Measurements from ENCODE around the gene MCM6. TPM values are rescaled to one million over a fixed set of nuclear protein-coding genes. Genes with fewer than 3 reads are reported as not detected.

The MCM6 gene
- total RNA-seq, 6 experiments from 2014 or later, result 22.5 to 36.0 (median 33.2) TPM

GRCh38 chr2:135840601-135841000 is 35.6 kb downstream of the MCM6 start:
- no peak for DNase-seq
- Mint-ChIP-seq H3K27ac (peak overlapping the region; percentile 74), H3K9me3 (no peaks in the 10 kb centered on the region), H3K4me1 (ENCODE audit: low read depth) (peaks cover 32% of the 10 kb centered on the region), H3K4me3 (peak overlapping the region; percentile 84), H3K36me3 (ENCODE audit: low read depth) (peaks cover 16% of the 10 kb centered on the region), H3K27me3 (ENCODE audit: insufficient read depth) (no peaks in the 10 kb centered on the region; the same call in 1 of the 2 replicates)
- TF ChIP-seq CTCF (IDR thresholded peaks at IDR 0.05), result no peak

GRCh38 chr2:135839713-135840112 is 36.5 kb downstream of the MCM6 start:
- Mint-ChIP-seq H3K27ac (peak overlapping the region; percentile 63; the same call in 1 of the 2 replicates), H3K9me3 (no peaks in the 10 kb centered on the region), H3K27me3 (ENCODE audit: insufficient read depth) (no peaks in the 10 kb centered on the region; the same call in 1 of the 2 replicates), H3K4me1 (ENCODE audit: low read depth) (peaks cover 32% of the 10 kb centered on the region), H3K36me3 (ENCODE audit: low read depth) (peaks cover 15% of the 10 kb centered on the region), H3K4me3 (peak overlapping the region; percentile 27; the same call in 1 of the 2 replicates)
- peak; percentile 80 for DNase-seq
- no peak for TF ChIP-seq CTCF (IDR thresholded peaks at IDR 0.05)

- Mint-ChIP-seq H3K27ac (no peak overlapping the region), H3K4me1 (ENCODE audit: low read depth) (peaks cover 27% of the 10 kb centered on the region)
Measured at GRCh38 chr2:135838502-135838901, 37.7 kb downstream of the MCM6 start.

GRCh38 chr2:135836596-135837270 is 39.5 kb downstream of the MCM6 start, which contains the start of gene LCT:
LCT (minus strand) TSS chr2:135837184; CDS start chr2:135837169, 15 bp downstream.
- Mint-ChIP-seq H3K27ac (no peak within 1 kb of the TSS), H3K9me3 (no peaks in the 10 kb centered on the region), H3K27me3 (ENCODE audit: insufficient read depth) (no peaks in the 10 kb centered on the region; the same call in 1 of the 2 replicates), H3K36me3 (ENCODE audit: low read depth) (no peaks in the 10 kb centered on the region), H3K4me1 (ENCODE audit: low read depth) (peaks cover 26% of the 10 kb centered on the region), H3K4me3 (no peak within 1 kb of the TSS)
- no peak for TF ChIP-seq CTCF (IDR thresholded peaks at IDR 0.05)
- no peak for DNase-seq

More at GRCh38 chr2:135838502-135838901, 37.7 kb downstream of the MCM6 start:
- peaks cover 11% of the 10 kb centered on the region; the same call in 1 of the 2 replicates for H3K36me3 Mint-ChIP-seq (ENCODE audit: low read depth)
- H3K4me3 Mint-ChIP-seq, result no peak overlapping the region
- no peaks in the 10 kb centered on the region; the same call in 1 of the 2 replicates for H3K27me3 Mint-ChIP-seq (ENCODE audit: insufficient read depth)
- no peaks in the 10 kb centered on the region for H3K9me3 Mint-ChIP-seq
- no peak for DNase-seq
- TF ChIP-seq CTCF (IDR thresholded peaks at IDR 0.05), result no peak

- TF ChIP-seq CTCF (IDR thresholded peaks at IDR 0.05), result no peak
- Mint-ChIP-seq H3K27ac (no peak overlapping the region), H3K36me3 (ENCODE audit: low read depth) (no peaks in the 10 kb centered on the region), H3K9me3 (no peaks in the 10 kb centered on the region), H3K4me3 (no peak overlapping the region), H3K27me3 (ENCODE audit: insufficient read depth) (peaks cover 17% of the 10 kb centered on the region), H3K4me1 (ENCODE audit: low read depth) (no peaks in the 10 kb centered on the region)
- DNase-seq, result no peak
Measured at GRCh38 chr2:135832891-135833290, 43.4 kb downstream of the MCM6 start.
